MG63 (cell line): ENCODE data around the gene TMEM150B. TPM values are rescaled to one million over a fixed set of nuclear protein-coding genes. Genes with fewer than 3 reads are reported as not detected.

Source experiments
- DNase-seq: peaks from one replicate; pipeline ENCODE4 v3.0.0-alpha.2; 2020
- H3K27me3 ChIP-seq: fragments of 250-450 bp; sonication (Bioruptor Pico); 2 replicates; pipeline ENCODE4 v1.5.1; 2020; ENCODE audit warnings: mild to moderate bottlenecking, moderate library complexity
- H3K36me3 ChIP-seq: fragments of 250-450 bp; sonication (Bioruptor Pico); 2 replicates; pipeline ENCODE4 v1.5.1; 2020; ENCODE audit warnings: mild to moderate bottlenecking, moderate library complexity
- H3K4me3 ChIP-seq: fragments of 250-450 bp; sonication (Bioruptor Pico); 2 replicates; pipeline ENCODE4 v1.5.1; 2020; ENCODE audit warnings: mild to moderate bottlenecking, moderate library complexity
- H3K9me3 ChIP-seq: fragments of 250-450 bp; sonication (Bioruptor Pico); 2 replicates; pipeline ENCODE4 v1.5.1; 2020; ENCODE audit warnings: mild to moderate bottlenecking, moderate library complexity
- total RNA-seq: library from RNA; depleted of rRNA; stranded (reverse); fragments of >200 nt; shearing (Covaris generic); gene quantifications from 2 replicates; pipeline ENCODE4 v1.2.3, GENCODE V29; 2014; ENCODE audit warnings: low replicate concordance; rRNA removed

The TMEM150B gene
- total RNA-seq, 1 experiment from 2014 or later: not detected

DNA sequence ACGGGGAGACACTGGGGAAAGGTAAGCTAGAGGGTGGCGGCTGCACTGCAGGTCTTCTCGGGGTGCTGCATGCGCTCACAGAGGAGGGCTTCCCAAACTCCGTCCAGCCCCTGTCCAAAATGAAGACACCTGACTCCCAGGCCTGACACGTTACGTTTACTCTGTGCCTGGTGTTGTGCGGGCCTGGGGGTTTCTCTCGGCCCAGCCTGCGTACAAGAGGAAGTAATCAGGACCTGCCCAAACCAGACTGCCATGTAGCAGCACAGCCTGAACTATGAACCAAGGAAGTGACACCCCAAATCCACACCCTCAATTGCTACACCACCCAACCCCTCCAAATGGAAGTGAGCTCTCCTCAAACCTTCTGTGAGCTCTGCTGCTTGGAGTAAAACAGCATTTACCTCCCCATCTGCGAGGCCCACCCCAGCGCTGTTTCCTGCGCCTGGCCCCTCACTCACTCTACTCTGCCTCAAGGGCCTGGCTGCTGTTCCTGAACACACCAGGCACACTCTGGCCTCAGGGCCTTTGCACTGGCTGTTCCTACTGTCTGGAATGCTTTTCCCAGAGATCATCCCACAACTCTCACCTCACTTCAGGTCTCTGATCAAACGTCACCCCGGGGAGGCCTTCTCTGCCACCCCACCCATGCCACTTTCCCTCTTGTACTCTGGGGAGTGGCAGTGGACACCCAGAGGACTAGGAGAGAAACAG is 48.3 kb downstream of the TMEM150B start:
- H3K4me3 ChIP-seq: no peak overlapping the region
- H3K9me3 ChIP-seq: no peaks in the 10 kb centered on the region
- H3K27me3 ChIP-seq: no peaks in the 10 kb centered on the region
- DNase-seq: no peak
- peaks cover 22% of the 10 kb centered on the region for H3K36me3 ChIP-seq

GRCh38 chr19:55275851-55276719 is 49.1 kb downstream of the TMEM150B start:
- Histone ChIP-seq H3K9me3 (no peaks in the 10 kb centered on the region), H3K27me3 (no peaks in the 10 kb centered on the region), H3K4me3 (no peak overlapping the region), H3K36me3 (peaks cover 26% of the 10 kb centered on the region)
- DNase-seq: no peak

DNA sequence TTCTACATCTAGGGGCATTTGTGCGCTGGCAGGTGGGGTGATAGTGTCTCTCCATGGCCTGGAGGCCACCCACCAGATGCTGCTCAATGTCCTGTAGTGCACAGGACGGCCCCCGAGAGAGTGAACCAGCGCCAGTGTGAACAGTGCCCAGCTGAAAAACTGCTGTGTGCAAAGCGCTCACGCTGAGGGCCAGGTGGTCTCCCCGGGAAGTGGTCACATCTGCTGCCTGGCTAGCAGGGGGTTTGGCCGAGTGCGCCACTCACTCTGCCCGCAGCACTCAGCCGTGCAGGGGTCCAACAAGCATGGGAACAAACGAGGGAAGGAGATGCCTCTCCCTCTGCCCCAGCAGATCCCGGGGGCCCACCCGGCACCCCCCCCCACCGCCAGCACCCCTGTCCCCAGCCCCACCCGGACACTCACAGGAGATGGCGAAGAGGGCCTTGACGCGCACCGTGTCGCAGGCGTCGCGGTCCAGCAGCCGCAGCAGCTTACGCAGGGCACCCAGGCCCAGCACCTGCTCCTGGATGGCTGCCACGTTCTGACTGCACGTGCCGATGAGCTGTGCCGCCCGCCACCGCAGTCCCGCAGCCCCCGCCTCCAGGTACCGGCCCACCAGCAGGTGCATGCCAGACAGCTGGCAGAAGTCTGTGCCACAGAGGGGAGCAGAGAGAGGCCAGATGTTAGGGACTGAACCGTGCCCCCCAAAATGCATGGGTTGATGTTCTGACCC is 51.0 kb downstream of the TMEM150B start:
- H3K4me3 ChIP-seq: no peak overlapping the region
- no peak for DNase-seq
- no peaks in the 10 kb centered on the region for H3K27me3 ChIP-seq
- H3K36me3 ChIP-seq: peaks cover 26% of the 10 kb centered on the region
- no peaks in the 10 kb centered on the region for H3K9me3 ChIP-seq

DNA sequence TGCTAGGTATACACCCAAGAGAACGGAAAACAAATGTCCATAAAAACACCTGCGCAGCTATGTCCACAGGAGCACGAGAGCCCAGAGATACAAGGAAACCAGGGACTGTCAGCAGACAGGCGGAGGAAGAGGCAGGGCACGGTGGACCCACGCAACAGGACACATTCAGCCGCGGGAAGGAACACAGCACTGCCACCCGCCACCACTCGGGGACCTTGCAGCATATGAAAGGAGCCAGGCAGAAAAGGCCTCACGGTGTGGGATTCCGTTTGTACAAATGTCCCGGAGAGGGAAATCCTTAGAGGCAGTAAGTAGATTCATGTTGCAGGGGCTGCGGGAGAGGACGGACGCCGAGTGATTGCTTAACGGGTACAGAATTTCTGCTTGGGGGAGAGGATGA is 53.0 kb downstream of the TMEM150B start:
- Histone ChIP-seq H3K4me3 (no peak overlapping the region), H3K27me3 (no peaks in the 10 kb centered on the region), H3K9me3 (no peaks in the 10 kb centered on the region), H3K36me3 (peaks cover 27% of the 10 kb centered on the region)
- no peak for DNase-seq

DNA sequence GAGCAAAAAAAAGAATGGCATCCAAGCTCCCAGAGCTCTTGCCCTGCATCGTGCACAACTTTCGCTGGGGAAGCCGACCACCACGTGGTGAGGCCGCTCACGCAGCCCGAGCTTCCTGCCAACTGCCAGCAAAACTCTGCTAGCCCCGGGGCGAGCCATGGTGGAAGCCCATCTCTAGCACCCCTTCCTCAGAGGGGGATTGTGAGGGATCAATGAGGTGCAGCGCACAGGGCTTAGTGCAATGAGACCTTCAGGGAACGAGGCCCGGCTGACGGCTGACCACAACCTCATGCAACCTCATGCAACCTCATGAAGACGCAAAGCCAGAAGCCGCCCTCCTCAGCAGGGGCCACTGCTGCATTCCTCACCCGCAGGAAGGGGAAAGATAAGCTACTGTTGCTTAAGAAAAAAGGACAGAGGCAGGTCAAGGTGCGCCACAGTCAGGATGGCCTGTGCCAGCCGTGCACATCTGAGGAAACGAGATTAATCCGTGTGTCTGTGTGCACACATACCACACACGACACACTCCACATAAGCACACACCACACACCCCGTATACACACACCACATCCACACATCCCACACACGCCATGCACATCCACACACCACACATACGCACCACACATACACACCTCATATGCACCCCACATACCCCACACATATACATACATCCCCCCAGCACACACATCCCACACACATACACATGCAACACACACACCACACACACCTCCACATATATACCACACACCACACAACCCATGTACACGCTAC is 54.8 kb downstream of the TMEM150B start:
- Histone ChIP-seq H3K27me3 (no peaks in the 10 kb centered on the region), H3K9me3 (peaks cover 7% of the 10 kb centered on the region), H3K36me3 (peaks cover 25% of the 10 kb centered on the region), H3K4me3 (no peak overlapping the region)
- no peak for DNase-seq

DNA sequence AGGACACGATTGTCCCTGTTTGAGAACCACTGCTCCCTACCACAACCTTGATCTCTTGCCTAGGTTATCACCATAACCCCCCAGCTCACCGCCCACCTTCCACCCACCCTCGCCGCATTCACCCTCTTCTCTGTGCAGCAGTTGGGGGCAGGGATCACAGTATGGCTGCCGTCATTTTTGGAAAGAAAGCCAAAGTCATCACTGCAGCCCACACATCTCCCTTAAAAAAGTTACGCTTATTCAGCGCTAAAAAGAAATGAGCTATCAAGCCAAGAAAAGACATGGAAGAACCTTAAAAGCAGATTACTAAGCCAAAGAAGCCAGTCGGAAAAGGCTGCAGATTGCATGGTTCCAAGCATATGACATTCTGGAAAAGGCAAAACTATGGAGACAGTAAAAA is 55.8 kb downstream of the TMEM150B start:
- no peak overlapping the region for H3K4me3 ChIP-seq
- H3K27me3 ChIP-seq: no peaks in the 10 kb centered on the region
- peaks cover 25% of the 10 kb centered on the region for H3K36me3 ChIP-seq
- H3K9me3 ChIP-seq: peaks cover 7% of the 10 kb centered on the region
- DNase-seq: no peak

DNA sequence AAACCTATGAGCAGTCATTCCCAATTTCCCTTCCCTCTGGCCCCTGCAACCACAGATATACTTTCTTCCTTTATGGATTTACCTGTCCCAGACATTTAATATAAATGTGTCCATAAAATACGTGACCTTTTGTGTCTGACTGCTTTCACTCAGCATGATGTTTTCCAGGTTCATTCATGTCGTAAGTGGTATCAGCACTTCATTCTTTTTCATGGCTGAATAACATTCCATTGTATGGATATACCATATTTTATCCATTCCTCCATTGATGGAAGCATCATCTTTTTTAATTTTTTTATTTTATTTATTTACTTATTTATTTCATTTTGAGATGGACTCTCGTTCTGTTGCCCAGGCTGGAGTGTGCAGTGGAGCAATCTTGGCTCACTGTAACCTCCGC is 58.3 kb downstream of the TMEM150B start:
- peaks cover 7% of the 10 kb centered on the region for H3K9me3 ChIP-seq
- peaks cover 24% of the 10 kb centered on the region for H3K36me3 ChIP-seq
- H3K4me3 ChIP-seq: no peak overlapping the region
- no peaks in the 10 kb centered on the region for H3K27me3 ChIP-seq
- no peak for DNase-seq

DNA sequence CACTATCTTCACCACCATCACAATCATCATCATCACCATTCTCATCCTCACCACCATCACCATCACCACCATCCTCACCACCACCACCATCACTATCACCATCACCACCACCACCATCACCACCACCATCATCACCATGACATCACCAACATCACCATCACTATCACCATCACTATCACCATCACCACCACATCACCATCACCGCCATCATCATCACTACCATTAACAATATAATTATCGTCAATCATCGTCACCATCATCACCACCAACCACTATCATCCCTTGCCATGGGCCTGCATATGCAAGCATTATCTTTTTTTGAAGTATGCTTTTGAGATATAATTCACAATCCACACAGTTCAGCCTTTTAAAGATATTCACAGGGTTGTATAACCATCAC is 58.7 kb downstream of the TMEM150B start:
- no peaks in the 10 kb centered on the region for H3K27me3 ChIP-seq
- H3K36me3 ChIP-seq: peaks cover 21% of the 10 kb centered on the region
- no peak overlapping the region for H3K4me3 ChIP-seq
- no peak for DNase-seq
- peaks cover 7% of the 10 kb centered on the region for H3K9me3 ChIP-seq

GRCh38 chr19:55265723-55266386 is 59.3 kb downstream of the TMEM150B start:
- Histone ChIP-seq H3K36me3 (peaks cover 21% of the 10 kb centered on the region), H3K4me3 (no peak overlapping the region), H3K9me3 (peaks cover 7% of the 10 kb centered on the region), H3K27me3 (no peaks in the 10 kb centered on the region)
- no peak for DNase-seq

- H3K36me3 ChIP-seq: peaks cover 21% of the 10 kb centered on the region
- H3K4me3 ChIP-seq: no peak overlapping the region
- no peaks in the 10 kb centered on the region for H3K27me3 ChIP-seq
- no peak for DNase-seq
- H3K9me3 ChIP-seq: peaks cover 7% of the 10 kb centered on the region
These were observed 60.0 kb downstream of the TMEM150B start for GRCh38 chr19:55265173-55265572.

- no peak for DNase-seq
- Histone ChIP-seq H3K9me3 (peaks cover 7% of the 10 kb centered on the region), H3K4me3 (no peak overlapping the region), H3K36me3 (peaks cover 21% of the 10 kb centered on the region), H3K27me3 (no peaks in the 10 kb centered on the region)
These were observed 60.6 kb downstream of the TMEM150B start for GRCh38 chr19:55264531-55264930.

Other genes with a start within 250 kb of the TMEM150B start
- 1.1 TPM in 1 of 2 replicates, not detected in the other for gene EPS8L1, start 249.5 kb downstream of the TMEM150B start, total RNA-seq
- 76.0 and 81.1 TPM in 2 replicates for gene PPP1R12C, start 207.7 kb downstream of the TMEM150B start, total RNA-seq
- gene TNNT1, start 176.1 kb downstream of the TMEM150B start, total RNA-seq: 1.7 TPM in 1 of 2 replicates, not detected in the other
- not detected in 2 replicates for gene TNNI3, start 167.6 kb downstream of the TMEM150B start, total RNA-seq
- 2.7 TPM in 1 of 2 replicates, not detected in the other for gene DNAAF3, start 158.7 kb downstream of the TMEM150B start, total RNA-seq
- not detected in 2 replicates for gene SYT5, start 145.1 kb downstream of the TMEM150B start, total RNA-seq
- 3.9 and 11.8 TPM in 2 replicates for gene PTPRH, start 115.8 kb downstream of the TMEM150B start, total RNA-seq
- gene TMEM86B, start 96.6 kb downstream of the TMEM150B start, total RNA-seq: 0.16 TPM in 1 of 2 replicates, not detected in the other
- gene PPP6R1, start 66.3 kb downstream of the TMEM150B start, total RNA-seq: 59.5 and 102 TPM in 2 replicates
- gene HSPBP1, start 45.2 kb downstream of the TMEM150B start, total RNA-seq: 64.6 and 122 TPM in 2 replicates
- 0.89 TPM in 1 of 2 replicates, not detected in the other for gene BRSK1, start 41.3 kb downstream of the TMEM150B start, total RNA-seq
- gene KMT5C, start 14.5 kb upstream of the TMEM150B start, total RNA-seq: 2.8 and 11.1 TPM in 2 replicates
- not detected in 2 replicates for gene COX6B2, start 29.4 kb upstream of the TMEM150B start, total RNA-seq
- not detected in 2 replicates for gene GARIN5B, start 37.9 kb upstream of the TMEM150B start, total RNA-seq
- gene IL11, start 45.1 kb upstream of the TMEM150B start, total RNA-seq: 0.95 TPM in 1 of 2 replicates, not detected in the other
- gene TMEM190, start 51.5 kb upstream of the TMEM150B start, total RNA-seq: not detected in 2 replicates
- gene TMEM238, start 59.0 kb upstream of the TMEM150B start, total RNA-seq: 3.5 TPM in 1 of 2 replicates, not detected in the other
- gene RPL28, start 60.6 kb upstream of the TMEM150B start, total RNA-seq: 127 and 409 TPM in 2 replicates
- gene UBE2S, start 82.4 kb upstream of the TMEM150B start, total RNA-seq: 369 and 440 TPM in 2 replicates
- gene SHISA7, start 118.0 kb upstream of the TMEM150B start, total RNA-seq: not detected in 2 replicates
- 149 and 180 TPM in 2 replicates for gene ISOC2, start 136.3 kb upstream of the TMEM150B start, total RNA-seq
- not detected in 2 replicates for gene C19orf85, start 139.4 kb upstream of the TMEM150B start, total RNA-seq
- gene ZNF628, start 151.3 kb upstream of the TMEM150B start, total RNA-seq: 3.1 and 4.0 TPM in 2 replicates
- gene NAT14, start 159.8 kb upstream of the TMEM150B start, total RNA-seq: 19.7 and 35.1 TPM in 2 replicates
- gene SSC5D, start 163.1 kb upstream of the TMEM150B start, total RNA-seq: 1.4 TPM in 1 of 2 replicates, not detected in the other
- gene SBK2, start 211.8 kb upstream of the TMEM150B start, total RNA-seq: 0.20 TPM in 1 of 2 replicates, not detected in the other
- 0.43 TPM in 1 of 2 replicates, not detected in the other for gene SBK3, start 220.2 kb upstream of the TMEM150B start, total RNA-seq